HTR-8/SVneo (cell line): ENCODE data around the gene ZNF839.
A peak's percentile ranks its signal among the peaks of the same experiment; 100 is the strongest.
"Not testable (repeated sequence)": the region's sequence is repeated elsewhere in the genome, so short reads cannot be mapped to it uniquely, and the experiment has no call there.

ENCODE experiments used
- DNase-seq: peaks from one replicate; pipeline ENCODE4 v3.0.0; 2011; ENCODE audit warnings: low spot score, mixed read lengths; ENCODE audit not compliant: insufficient read length
- FAIRE-seq: peaks from 2 replicates; lab custom pipeline; 2011; peaks lifted over from hg19 to GRCh38; lab: Jason Lieb, UNC

Gene ZNF839

GRCh38 chr14:102319351-102320032, at the start of gene ZNF839:
Gene ZNF839, plus strand, starts transcription at chr14:102319746. Its CDS starts 20 bp downstream, at chr14:102319766.
- DNase-seq: peak; percentile 91
- peak; percentile 44 for FAIRE-seq

DNA sequence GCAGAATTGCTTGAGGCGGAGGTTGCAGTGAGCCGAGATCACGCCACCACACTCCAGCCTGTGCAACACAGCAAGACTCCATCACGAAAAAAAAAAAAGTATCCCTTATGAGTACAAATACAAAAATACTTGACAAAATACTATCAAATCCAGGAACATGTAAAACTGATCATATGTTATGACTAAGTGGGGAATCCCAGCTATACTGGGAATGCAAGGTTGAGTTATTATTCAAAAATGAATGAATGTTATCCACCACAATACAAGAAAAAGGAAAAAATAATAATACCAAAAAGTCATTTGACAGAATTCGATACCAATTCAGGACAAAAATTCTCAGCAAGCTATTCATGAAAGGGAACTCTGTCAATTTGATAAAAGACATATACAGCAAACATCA, 47.2 kb upstream of the ZNF839 start:
- DNase-seq (no peak), FAIRE-seq (no peak)

GRCh38 chr14:102275866-102276265, 43.7 kb upstream of the ZNF839 start:
- FAIRE-seq (no peak), DNase-seq (no peak)

- no peak for FAIRE-seq
Observed at GRCh38 chr14:102277874-102278630, 41.5 kb upstream of the ZNF839 start.

DNA sequence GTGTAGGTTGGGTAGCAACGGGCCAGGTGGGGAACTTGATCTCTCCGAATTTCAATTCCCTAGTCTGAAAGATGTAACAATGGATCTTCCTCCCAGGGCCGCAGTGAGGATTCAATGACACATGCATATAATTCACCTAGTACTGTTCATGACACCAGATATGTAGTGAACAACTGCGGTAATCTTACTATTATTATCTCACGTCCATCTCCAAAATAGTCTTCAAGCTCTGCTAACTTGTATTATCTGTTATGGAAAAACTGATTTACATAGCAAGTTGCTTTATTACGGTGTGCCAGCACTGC, 41.0 kb upstream of the ZNF839 start:
- no peak for DNase-seq
- peak; percentile 52 for FAIRE-seq

More at GRCh38 chr14:102277874-102278630, 41.5 kb upstream of the ZNF839 start:
- no peak for DNase-seq

GRCh38 chr14:102279282-102279681, 40.3 kb upstream of the ZNF839 start:
- no peak for DNase-seq
- FAIRE-seq: no peak

DNA sequence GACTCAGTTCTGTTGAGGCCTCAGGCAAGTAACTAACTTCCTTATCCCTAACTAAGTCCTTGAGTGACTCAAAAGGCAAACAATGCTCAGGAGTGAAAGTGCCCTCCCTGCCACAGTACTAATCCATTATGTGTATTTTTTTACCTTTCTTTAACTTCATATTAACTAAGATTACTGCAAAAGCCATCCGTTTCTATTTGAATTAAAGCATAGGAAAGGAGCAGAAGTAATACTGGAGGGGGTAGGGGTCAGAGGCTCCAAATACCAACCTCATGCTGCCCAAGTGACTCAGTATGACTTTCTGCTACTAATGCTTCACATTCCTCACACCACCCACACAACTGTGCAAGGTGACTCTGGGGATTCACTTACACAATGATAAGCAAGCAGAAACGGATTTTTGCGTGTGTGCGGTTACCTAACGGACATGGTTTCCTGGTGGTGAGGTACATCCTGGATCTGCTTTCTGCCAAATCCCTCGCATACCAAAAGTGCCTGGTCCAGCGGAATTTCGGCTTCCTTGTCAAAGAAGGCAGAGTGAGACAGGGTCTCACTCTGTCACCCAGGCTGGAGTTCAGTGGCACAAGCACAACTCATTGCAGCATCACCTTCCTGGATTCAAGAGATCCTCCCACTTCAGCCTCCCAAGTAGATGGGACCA, 39.7 kb upstream of the ZNF839 start:
- peak; percentile 86 for DNase-seq
- peak; percentile 99 for FAIRE-seq

GRCh38 chr14:102280376-102280962, 39.1 kb upstream of the ZNF839 start:
- DNase-seq (peak; percentile 81), FAIRE-seq (peak; percentile 93)

- no peak for FAIRE-seq
- DNase-seq: no peak
Observed at GRCh38 chr14:102282751-102283465, 36.6 kb upstream of the ZNF839 start.

DNA sequence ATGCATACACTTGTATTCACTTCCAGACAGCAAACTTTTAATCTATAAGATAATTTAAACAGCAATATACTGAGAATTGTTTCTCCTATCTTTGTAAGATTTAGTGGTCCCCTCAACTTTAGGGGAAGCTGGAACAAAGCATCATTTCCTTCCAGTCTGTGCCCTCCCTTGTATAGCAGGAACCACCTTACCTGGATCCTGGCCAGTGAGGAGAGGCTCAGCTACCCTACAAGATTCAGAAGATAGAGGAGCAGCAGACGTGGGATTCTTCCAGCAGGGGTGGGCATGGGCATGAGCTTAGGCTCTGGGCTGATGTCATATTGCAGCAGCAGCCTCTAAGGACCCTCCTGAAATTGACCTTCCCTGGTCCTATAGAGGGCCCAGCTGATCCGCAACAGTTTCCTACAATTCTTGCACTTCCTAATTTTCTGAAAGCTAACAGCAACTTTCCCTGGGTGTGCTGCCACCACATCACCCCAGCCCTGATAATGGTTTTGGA, 35.9 kb upstream of the ZNF839 start:
- no peak for DNase-seq
- no peak for FAIRE-seq

- FAIRE-seq (no peak), DNase-seq (no peak)
Observed at GRCh38 chr14:102285106-102285505, 34.4 kb upstream of the ZNF839 start.

- FAIRE-seq (no peak), DNase-seq (no peak)
Observed at GRCh38 chr14:102288139-102288538, 31.4 kb upstream of the ZNF839 start.

- DNase-seq: no peak
- no peak for FAIRE-seq
Observed at GRCh38 chr14:102292441-102292840, 27.1 kb upstream of the ZNF839 start.

GRCh38 chr14:102293781-102294180, 25.8 kb upstream of the ZNF839 start:
- no peak for FAIRE-seq
- no peak for DNase-seq

DNA sequence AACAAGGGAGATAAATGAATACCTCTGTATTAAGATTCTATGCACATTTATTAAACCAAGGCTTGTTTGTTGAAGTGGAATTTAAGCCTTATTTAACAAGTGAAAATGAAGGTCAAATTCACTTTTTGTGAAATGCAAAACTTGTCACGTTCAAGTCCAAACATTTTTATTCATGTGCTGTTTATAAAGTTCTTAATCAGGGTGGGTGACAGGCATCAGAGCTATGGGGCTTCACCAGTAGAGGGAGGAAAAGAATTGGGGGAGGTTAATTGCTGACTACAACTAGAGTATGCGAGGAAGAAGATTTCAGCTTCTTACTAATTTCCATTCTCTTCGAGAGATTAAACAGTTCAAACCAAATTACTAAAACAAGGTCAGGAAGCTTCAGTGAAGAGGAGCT, 24.3 kb upstream of the ZNF839 start:
- DNase-seq: peak; percentile 36
- peak; percentile 52 for FAIRE-seq

- no peak for DNase-seq
- no peak for FAIRE-seq
Observed at GRCh38 chr14:102297436-102298170, 21.9 kb upstream of the ZNF839 start.

DNA sequence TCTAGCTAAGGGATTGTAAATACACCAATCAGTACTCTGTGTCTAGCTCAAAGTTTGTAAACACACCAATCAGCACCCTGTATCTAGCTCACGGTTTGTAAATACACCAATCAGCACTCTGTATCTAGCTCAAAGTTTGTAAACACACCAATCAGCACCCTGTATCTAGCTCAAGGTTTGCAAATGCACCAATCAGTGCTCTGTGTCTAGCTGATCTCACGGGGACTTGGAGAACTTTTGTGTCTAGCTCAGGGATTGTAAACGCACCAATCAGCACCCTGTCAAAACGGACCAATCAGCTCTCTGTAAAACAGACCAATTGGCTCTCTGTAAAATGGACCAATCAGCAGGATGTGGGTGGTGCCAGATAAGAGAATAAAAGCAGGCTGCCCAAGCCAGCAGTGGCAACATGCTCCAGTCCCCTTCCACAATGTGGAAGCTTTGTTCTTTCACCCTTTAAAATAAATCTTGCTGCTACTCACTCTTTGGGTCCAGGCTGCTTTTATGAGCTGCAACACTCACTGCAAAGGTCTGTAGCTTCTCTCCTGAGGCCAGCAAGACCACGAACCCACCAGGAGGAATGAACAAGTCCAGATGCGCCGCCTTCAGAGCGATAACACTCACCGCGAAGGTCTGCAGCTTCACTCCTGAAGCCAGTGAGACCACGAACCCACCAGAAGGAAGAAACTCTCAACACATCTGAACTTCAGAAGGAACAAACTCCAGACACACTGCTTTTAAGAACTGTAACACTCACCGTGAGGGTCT, 21.1 kb upstream of the ZNF839 start:
- FAIRE-seq, DNase-seq: not testable (repeated sequence)

DNA sequence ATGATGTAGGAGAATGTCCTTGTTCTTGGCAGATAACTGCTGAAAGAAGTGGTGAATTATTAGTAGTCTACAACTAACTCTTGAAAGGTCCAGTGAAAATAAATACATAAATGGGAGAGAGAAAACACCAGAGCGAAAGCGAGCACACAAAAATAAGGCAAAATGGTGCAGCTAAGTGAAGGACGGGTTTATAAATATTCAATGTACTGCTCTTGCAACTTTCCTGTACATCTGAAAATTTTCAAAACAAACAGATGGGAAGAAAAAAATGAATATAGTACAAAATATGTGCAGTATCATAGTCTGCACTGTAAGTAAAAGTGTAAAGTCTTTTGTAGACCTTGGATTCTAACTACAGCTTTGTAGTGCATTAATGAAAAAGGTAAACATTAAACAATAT, 15.9 kb upstream of the ZNF839 start:
- FAIRE-seq (no peak), DNase-seq (no peak)
